Stromal cell of bone marrow (primary cell): ENCODE measurements around the gene FCN1.

Experiments used
- DNase-seq: peaks from one replicate; pipeline ENCODE4 v3.0.0-alpha.2; 2012; ENCODE audit warnings: low read depth

The FCN1 gene

GRCh38 chr9:134951461-134951860 lies 33.7 kb upstream of the FCN1 start:
- DNase-seq = no peak

GRCh38 chr9:134950386-134951210 lies 32.9 kb upstream of the FCN1 start:
- DNase-seq = no peak

- DNase-seq = no peak
These were observed 32.1 kb upstream of the FCN1 start for GRCh38 chr9:134949681-134950385.

GRCh38 chr9:134948149-134948548 lies 30.4 kb upstream of the FCN1 start:
- DNase-seq = no peak

- no peak for DNase-seq
These were observed 29.7 kb upstream of the FCN1 start for GRCh38 chr9:134947265-134947955.

DNA sequence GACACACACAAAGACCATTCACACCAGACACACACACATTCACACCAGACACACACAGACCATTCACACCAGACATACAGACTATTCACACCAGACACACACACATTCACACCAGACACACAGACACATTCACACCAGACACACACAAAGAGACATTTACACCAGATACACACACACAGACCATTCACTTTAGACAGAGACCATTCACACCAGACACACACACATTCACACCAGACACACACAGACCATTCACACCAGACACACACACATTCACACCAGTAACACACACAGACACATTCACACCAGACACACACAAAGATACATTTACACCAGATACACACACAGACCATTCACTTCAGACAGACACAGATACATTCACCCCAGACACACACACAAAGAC lies 29.0 kb upstream of the FCN1 start:
- no peak for DNase-seq

DNA sequence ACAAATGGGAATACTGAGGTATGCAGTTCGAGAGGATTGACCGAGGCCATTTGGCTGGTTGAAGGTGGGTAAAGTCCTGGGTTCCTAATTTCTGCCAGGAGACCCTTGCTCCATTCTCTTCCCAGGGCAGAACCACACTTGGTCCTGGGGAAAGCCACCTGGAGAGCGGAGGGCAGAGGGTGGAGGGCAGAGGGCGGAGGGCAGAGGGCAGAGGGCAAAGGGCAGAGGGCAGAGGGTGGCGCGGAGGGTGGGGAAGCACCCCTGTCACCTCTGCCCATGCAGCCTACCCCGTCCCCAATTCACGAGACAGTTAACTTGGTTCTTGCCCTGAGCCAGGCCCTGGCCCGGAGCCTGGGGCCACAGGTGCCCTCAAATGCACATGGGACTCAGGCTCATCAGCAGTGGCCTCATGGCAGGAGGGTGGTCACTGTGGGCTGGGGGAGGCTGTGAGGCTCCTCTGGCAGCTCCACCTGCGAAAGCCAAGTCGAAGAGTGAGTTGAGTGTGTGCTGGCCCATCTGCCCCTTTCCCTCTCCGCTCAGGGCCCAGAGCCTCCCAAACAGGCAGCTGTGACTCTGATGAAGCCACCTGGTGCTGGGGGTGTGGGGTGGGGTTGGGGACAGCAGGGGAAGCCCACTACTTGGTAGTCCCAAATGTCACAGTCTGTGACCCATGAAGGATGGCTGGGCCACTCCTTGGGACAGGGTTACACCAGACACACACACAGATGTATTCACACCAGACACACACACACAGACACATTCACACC lies 28.0 kb upstream of the FCN1 start:
- DNase-seq = no peak

- no peak for DNase-seq
These were observed 27.2 kb upstream of the FCN1 start for GRCh38 chr9:134944916-134945315.

DNA sequence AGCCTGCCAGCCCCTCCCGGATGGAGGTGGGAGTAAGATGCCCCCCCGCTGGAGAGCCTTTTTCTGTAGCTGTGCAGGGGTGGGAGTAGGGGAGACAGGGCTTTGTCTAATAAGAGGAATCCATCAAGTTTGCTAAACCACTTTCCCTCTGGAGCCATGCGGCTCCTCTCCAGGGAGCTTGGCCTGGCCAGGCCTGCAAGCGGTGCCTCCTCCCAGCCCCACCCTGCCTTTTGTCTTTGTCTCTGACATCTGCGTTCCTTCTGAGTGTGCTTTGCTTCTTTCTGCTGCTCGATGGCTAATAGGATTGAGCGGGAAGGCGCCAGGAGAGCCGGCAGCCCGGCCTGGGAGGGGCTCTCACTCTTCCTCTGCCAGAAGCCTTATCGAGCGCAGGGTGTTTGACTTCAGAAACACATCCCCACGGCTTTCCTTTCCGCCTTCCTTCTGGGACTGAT lies 26.7 kb upstream of the FCN1 start:
- no peak for DNase-seq

GRCh38 chr9:134943836-134944235 lies 26.1 kb upstream of the FCN1 start:
- DNase-seq = no peak

GRCh38 chr9:134943411-134943810 lies 25.7 kb upstream of the FCN1 start:
- DNase-seq = no peak

DNA sequence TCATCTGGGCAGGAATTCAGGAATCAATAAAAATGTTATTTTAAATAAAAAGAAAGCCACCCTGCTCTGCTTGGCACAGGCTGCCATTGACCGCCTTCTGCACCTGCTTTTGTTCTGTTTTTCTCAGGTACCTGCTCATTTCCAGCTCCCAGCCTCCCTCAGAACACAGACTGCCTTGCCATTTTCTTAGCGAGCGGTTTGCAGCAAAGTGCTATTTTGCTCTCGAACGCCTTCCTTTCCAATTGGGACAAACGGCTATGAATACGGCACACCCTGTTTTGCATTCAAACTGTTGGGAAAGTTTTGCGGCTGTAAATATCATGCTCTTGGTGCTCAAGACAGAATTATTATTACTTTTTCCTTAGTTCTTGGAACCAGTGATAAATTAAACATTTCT lies 25.1 kb upstream of the FCN1 start:
- no peak for DNase-seq

GRCh38 chr9:134942011-134942787 lies 24.5 kb upstream of the FCN1 start:
- no peak for DNase-seq

DNA sequence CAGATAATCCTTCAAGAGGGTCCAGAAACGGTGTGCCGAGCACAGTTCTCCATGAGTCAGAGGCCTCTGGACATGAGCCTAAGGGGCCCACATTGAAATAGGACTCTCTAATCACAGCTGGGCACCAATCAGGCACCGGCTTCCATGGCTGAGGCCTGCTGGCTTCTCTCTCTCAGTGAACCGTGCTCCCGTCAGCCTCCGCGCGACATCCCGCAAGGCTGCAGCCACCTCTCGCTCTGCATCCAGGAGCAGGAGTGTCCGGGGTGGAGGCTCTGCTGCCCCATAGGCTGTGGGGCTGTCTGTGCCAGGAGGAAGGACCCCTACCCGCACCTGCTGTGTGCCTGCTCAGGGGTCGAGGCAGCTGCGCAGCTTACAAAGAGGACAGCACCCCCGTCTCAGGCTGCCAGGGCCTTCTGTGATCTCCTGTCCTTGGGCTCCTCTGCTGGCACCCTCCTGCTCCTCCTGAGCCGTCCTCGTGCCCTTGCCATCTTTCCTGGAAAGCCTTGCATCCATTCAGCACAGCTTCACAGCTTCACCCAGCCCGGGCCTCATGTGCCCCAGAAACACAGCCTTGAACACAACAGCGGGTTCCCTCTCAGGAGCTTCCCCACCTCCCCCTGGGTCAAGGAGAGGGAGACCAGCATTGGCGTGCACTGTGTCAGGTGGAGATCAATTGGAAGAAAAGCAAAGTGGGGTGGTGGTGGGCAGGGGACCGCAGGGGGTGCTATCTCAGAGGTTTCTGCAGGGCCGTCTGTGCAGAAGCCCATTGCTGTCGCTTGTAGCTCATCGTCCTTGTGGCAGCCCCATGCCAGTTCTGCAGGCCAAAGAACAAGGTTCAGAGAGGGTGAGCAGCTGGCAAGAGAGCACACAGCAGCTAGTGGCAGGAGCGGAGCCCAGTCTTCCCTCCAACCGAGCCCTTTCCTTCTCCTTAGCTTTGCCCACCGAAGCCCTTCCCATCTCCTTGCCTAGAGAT lies 22.8 kb upstream of the FCN1 start:
- DNase-seq = no peak

- no peak for DNase-seq
These were observed 22.1 kb upstream of the FCN1 start for GRCh38 chr9:134939836-134940235.

DNA sequence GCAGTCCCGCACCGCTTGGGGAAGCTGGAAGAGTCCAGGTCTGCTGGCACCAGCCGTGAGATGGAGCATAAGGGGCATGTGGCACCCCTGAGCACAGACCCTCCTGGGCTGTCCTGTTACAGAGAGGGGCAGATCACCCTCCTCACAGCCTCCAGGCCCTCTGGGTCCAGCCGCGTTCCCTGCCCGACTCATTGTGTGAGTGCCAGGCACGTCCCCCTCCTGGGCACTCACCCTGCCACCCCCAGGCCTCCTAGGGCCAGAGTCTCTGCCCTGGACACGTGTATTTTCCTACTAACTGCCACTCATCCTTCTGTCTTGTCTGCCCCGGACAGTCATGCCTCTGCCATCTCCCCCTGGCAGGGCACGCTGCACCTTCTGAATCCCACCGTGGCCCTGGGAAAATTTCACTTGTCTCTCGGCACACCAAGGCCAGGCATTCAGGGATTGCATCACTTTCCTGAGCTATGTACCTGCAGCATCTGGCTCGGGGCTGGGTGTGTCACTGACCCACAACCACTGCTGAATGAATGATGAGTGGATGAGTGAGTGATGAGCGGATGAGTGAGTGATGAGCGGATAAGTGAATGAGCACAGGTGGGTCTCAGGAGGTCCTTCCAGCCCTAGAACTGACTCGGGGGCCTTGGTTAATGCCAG lies 21.5 kb upstream of the FCN1 start:
- no peak for DNase-seq

- no peak for DNase-seq
These were observed 20.8 kb upstream of the FCN1 start for GRCh38 chr9:134938346-134939079.

DNA sequence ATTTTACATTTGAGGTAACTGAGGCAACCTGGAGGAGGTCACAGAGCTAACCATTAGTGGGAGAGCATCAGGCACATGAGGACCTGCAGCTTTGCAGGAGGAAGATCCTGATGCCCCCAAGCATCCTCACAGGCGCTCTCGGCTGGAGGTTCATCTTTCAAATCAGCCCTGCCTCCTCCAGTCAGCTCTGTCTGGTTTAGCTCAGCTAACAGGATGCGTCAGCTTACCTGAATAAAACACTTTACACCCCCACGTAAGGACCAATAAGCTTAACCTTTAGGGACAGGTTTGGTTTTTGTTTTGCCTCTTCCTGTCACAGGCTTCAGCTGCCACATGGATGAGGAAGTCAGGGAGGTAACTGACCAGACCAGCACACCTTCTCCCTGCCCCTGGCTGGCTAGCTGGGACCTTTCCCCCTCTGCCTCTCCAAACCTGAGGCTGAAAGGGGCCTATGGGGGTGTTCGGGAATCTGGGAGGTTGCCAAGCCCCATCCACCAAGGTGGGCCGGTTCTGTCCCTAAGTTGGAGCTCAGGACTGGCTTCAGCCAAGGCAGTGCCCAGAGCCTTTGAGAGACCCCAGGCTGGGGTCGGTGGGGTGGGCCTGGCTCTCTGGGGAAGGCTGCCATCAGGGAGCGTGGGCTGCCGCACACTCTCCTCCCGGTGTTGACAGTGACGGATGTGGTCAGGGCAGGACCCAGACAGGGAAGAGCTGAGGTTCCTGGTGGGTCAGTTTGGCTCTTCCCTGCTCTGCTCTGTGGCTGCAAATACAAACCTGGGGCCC lies 20.0 kb upstream of the FCN1 start:
- DNase-seq = no peak
